ENCODE data around the gene TLE2. TPM values are rescaled to one million over a fixed set of nuclear protein-coding genes. Genes with fewer than 3 reads are reported as not detected.
A peak's percentile ranks its signal among the peaks of the same experiment; 100 is the strongest.

Gene TLE2
- total RNA-seq, 4 donors from 2014 or later: 19.3 to 39.8 (median 31.0) TPM

- peak; percentile 83 for DNase-seq (ENCODE audit: low spot score)
- ATAC-seq (ENCODE audit: low FRiP score): peak; percentile 92
- TF ChIP-seq, protein P1, sequence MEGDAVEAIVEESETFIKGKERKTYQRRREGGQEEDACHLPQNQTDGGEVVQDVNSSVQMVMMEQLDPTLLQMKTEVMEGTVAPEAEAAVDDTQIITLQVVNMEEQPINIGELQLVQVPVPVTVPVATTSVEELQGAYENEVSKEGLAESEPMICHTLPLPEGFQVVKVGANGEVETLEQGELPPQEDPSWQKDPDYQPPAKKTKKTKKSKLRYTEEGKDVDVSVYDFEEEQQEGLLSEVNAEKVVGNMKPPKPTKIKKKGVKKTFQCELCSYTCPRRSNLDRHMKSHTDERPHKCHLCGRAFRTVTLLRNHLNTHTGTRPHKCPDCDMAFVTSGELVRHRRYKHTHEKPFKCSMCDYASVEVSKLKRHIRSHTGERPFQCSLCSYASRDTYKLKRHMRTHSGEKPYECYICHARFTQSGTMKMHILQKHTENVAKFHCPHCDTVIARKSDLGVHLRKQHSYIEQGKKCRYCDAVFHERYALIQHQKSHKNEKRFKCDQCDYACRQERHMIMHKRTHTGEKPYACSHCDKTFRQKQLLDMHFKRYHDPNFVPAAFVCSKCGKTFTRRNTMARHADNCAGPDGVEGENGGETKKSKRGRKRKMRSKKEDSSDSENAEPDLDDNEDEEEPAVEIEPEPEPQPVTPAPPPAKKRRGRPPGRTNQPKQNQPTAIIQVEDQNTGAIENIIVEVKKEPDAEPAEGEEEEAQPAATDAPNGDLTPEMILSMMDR (IDR thresholded peaks at IDR 0.05): no peak
These were observed 51.9 kb downstream of the TLE2 start, which contains the start of gene TLE6 for GRCh38 chr19:2977001-2977745. Gene TLE6 (plus strand): TSS chr19:2977564. CDS start chr19:2978234, 670 bp downstream.

DNA sequence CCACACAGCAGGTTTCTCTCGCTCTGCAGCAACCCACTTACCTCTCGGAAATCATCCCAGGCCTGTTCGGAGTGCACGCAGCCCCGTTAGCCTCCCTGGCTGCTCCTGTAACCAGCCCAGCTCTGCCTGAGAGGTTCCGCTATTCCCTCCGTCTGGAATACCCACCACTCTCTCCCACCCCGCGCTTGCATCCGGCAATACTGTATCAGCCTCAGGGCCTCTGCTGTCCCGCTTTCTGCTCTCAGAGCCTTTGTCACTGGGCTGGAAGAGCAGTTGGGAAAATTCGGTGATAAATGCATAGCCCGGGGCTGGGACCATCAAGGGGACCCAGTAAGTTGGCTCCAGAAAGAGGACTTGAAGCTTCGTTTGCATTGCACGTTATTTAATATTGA is 52.5 kb downstream of the TLE2 start:
- ATAC-seq (ENCODE audit: low FRiP score): no peak
- no peak for DNase-seq (ENCODE audit: low spot score)
- TF ChIP-seq, protein P1 (IDR thresholded peaks at IDR 0.05): no peak

- TF ChIP-seq, protein P1 (IDR thresholded peaks at IDR 0.05): no peak
- DNase-seq (ENCODE audit: low spot score) (no peak), ATAC-seq (ENCODE audit: low FRiP score) (no peak)
These were observed 54.6 kb downstream of the TLE2 start for GRCh38 chr19:2974342-2975041.

- TF ChIP-seq, protein P1 (IDR thresholded peaks at IDR 0.05): no peak
- ATAC-seq (ENCODE audit: low FRiP score) (no peak), DNase-seq (ENCODE audit: low spot score) (no peak)
These were observed 55.9 kb downstream of the TLE2 start for GRCh38 chr19:2973229-2973628.

- TF ChIP-seq, protein P1 (IDR thresholded peaks at IDR 0.05): no peak
- DNase-seq (ENCODE audit: low spot score) (no peak), ATAC-seq (ENCODE audit: low FRiP score) (peak; percentile 47)
These were observed 58.8 kb downstream of the TLE2 start for GRCh38 chr19:2970201-2970835.

- DNase-seq (ENCODE audit: low spot score) (no peak), ATAC-seq (ENCODE audit: low FRiP score) (no peak)
- TF ChIP-seq, protein P1 (IDR thresholded peaks at IDR 0.05): no peak
These were observed 60.0 kb downstream of the TLE2 start for GRCh38 chr19:2969104-2969504.

All from omental fat pad (tissue), 4 donors.